Measurements from ENCODE around the gene ADAT1.

Gene ADAT1

DNA sequence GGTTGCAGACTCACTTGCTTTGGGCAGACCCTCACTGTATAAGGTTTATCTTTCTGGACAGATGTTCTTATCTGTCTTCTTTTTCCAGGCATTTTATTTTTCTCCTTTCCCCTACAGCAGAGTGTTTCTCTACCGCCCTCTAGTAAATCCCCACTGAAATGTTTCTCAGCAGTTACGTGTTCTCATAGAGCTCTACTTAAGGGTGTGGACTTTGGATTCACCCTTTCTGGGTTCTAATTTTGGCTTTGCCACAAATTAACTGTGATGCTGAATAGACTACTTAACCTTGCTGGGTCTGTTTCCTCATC, 2.0 kb downstream of the ADAT1 start:
- in situ Hi-C loops (cut with MboI; ENCODE audit: low pct_unique_long_range_greater_than_20kb, low sequenced_read_pairs, unreplicated experiment): no loop called here
- peak; percentile 36 for DNase-seq (ENCODE audit: low spot score)
- TF ChIP-seq, protein P1, sequence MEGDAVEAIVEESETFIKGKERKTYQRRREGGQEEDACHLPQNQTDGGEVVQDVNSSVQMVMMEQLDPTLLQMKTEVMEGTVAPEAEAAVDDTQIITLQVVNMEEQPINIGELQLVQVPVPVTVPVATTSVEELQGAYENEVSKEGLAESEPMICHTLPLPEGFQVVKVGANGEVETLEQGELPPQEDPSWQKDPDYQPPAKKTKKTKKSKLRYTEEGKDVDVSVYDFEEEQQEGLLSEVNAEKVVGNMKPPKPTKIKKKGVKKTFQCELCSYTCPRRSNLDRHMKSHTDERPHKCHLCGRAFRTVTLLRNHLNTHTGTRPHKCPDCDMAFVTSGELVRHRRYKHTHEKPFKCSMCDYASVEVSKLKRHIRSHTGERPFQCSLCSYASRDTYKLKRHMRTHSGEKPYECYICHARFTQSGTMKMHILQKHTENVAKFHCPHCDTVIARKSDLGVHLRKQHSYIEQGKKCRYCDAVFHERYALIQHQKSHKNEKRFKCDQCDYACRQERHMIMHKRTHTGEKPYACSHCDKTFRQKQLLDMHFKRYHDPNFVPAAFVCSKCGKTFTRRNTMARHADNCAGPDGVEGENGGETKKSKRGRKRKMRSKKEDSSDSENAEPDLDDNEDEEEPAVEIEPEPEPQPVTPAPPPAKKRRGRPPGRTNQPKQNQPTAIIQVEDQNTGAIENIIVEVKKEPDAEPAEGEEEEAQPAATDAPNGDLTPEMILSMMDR (IDR thresholded peaks at IDR 0.05; ENCODE audit: extremely low read depth, insufficient read depth, missing control alignments): peak; percentile 60

DNA sequence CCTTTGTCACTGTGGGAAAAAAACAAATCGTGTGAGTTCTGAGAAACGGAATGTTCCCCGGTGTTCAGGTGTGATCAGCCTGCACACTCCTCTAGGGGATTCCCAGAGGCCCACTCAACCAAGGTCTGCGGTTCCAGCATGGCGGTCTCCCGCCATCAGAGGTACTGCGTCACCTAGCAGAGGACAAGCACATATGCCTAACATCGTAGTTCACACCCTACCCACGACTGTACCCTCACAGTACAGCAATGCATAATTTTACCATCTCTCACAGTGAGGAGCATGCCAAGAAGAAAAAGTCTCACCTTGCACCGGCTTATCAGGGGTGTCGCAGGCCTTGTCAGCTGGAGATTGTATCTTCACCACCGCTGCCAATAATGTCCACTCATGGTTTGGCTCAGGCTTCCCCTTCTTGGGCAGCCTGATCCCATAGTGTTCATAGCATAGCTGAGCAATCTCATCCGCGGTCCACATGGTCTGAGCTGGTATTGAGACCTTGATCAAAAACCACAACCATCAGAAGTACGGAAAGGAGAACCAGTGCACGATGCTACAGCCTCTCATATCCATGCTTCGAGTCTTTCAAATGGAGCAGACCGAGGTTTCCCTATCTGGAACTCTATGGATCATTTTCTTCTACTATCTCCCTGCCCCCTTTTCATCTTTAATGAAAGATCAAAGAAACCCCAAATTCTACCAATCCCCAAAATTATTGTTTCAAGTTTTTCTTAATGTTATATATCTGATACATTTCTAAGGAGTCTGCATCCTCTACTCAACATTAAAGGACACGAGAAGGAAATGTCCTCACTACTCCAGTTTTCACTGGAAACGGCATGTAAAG, 2.5 kb downstream of the ADAT1 start:
- TF ChIP-seq, protein P1 (IDR thresholded peaks at IDR 0.05; ENCODE audit: extremely low read depth, insufficient read depth, missing control alignments): no peak
- in situ Hi-C loops (cut with MboI; ENCODE audit: low pct_unique_long_range_greater_than_20kb, low sequenced_read_pairs, unreplicated experiment): no loop called here
- DNase-seq (ENCODE audit: low spot score): no peak

DNA sequence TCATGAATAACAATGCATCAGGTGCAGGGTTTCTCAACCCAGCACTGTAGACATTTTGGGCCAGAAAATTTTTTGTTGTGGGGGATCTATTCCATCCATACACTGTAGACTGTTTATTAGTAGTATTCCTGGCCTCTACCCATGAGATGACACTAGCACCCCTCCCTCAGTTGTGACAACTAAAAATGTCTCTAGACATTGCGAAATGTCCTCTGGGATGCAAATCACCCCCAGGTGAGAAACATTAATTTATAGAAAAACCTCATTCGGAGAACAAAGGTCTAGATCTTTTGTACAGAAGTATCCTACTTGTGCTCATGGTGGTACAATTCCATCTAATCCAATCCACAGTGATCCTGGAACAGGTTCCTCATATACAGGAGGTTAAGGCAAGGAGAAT, 4.3 kb downstream of the ADAT1 start:
- in situ Hi-C loops (cut with MboI; ENCODE audit: low pct_unique_long_range_greater_than_20kb, low sequenced_read_pairs, unreplicated experiment): no loop called here

DNA sequence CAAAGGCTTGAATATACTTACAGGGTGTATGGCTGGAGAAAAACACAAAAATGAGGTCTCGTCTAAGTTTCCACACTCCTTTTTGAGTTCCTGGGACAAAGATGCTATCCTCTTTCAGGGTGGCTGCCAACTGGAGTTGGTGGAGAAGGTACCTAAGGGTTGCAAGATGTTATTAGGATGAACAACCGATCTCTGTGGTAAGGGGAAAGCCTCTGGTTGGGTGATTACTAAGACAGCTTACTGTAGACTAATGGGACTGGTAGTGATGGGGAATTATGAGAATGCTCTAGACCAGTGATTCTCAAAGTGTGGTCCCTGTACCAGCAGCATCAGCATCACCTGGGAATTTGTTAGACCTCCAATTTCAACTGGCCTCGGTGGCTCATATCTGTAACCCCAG, 6.0 kb downstream of the ADAT1 start:
- no peak for DNase-seq (ENCODE audit: low spot score)
- in situ Hi-C loops (cut with MboI; ENCODE audit: low pct_unique_long_range_greater_than_20kb, low sequenced_read_pairs, unreplicated experiment): no loop called here
- TF ChIP-seq, protein P1 (IDR thresholded peaks at IDR 0.05; ENCODE audit: extremely low read depth, insufficient read depth, missing control alignments): no peak

More for the DNA sequence above, 4.3 kb downstream of the ADAT1 start:
- TF ChIP-seq, protein P1 (IDR thresholded peaks at IDR 0.05; ENCODE audit: extremely low read depth, insufficient read depth, missing control alignments): no peak
- no peak for DNase-seq (ENCODE audit: low spot score)

DNA sequence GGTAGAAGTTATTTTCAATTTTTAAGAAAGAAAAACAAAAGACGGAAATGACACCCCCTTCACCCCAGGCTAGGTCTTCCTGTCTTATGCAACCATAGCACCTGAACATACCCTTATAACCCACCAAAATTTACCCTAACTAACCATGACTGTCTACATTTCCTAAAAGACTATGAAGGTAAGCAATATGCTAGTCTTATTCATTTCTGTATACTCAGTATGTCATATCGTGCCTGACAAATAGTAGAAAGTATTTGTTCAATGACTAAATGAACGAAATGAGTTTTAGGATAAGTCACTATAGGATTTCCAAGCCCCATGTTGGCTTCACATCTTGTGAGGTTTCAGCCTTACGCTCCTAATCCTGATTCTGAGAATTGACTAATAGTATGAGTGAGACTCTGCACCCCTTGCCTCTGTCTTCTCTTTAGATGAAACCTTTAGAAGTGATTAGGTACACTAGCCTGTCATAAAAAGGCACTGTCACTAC, 6.5 kb downstream of the ADAT1 start:
- in situ Hi-C loops (cut with MboI; ENCODE audit: low pct_unique_long_range_greater_than_20kb, low sequenced_read_pairs, unreplicated experiment): no loop called here
- TF ChIP-seq, protein P1 (IDR thresholded peaks at IDR 0.05; ENCODE audit: extremely low read depth, insufficient read depth, missing control alignments): no peak
- DNase-seq (ENCODE audit: low spot score): peak; percentile 12

DNA sequence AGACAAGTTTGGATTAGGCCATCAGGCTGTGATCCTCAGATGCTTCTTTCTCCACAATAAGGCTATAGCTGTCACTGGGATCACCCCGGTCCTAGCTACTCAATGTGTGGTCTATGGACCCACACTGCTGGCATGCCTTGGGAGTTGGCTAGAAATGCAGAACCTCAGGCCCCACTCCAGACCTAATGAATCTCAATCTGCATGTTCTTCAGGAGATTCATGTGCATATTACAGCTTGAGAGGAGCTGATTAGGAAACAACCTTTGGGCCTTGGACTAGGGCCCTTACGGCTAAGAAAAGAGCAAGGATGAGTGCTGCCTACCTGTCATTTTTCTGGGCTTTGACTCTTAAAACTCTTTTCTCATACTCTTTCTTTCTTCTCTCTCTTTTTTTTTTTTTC, 7.5 kb downstream of the ADAT1 start:
- in situ Hi-C loops (cut with MboI; ENCODE audit: low pct_unique_long_range_greater_than_20kb, low sequenced_read_pairs, unreplicated experiment): no loop called here
- TF ChIP-seq, protein P1 (IDR thresholded peaks at IDR 0.05; ENCODE audit: extremely low read depth, insufficient read depth, missing control alignments): no peak
- DNase-seq (ENCODE audit: low spot score): no peak
